Measurements from ENCODE around the gene FBXW4. TPM values are rescaled to one million over a fixed set of nuclear protein-coding genes. Genes with fewer than 3 reads are reported as not detected.

Gene FBXW4
- total and polyA plus RNA-seq, 9 of the 15 experiments (the other 6 are each of a cell fraction or from before 2014, with no cell fraction given), result 1.0 to 10.6 (median 5.4) TPM

DNA sequence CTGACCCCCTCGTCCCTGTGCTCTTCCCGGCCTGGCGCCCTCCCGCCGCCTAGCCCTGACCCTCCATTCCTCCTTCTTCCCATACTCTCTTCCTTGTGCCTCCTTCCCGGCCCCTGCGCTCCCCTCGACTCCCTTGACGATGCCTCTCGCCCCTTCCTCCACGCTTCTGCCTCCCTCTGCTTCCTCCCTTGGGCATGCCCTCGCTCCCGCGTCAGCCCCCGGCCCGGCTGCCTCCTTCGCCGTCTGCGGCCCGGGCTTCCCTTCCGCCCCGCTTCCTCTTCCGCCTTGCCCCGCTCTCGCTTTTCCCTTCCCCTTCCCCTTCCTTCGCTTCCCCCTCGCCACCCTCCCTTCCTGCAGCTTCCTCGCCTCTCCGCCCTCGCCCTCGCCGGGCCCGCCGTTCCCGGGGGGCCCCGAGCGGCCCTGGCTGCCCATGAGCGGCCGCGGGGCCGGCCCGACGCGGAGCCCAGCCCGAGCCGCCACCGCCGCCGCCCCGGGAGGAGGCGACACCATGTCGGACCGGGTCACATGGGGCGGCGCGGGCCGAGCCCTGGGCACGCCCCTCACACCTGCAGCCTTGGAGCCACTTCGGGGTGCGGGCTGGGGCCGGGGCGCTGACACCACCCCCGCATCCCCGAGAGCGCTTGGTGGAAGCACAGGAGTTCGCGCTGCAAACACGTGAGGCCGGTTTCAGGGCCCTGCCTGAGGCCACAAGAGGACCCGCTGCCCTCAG lies at the start of gene FBXW4 (continued):
- TF ChIP-seq, protein P1, sequence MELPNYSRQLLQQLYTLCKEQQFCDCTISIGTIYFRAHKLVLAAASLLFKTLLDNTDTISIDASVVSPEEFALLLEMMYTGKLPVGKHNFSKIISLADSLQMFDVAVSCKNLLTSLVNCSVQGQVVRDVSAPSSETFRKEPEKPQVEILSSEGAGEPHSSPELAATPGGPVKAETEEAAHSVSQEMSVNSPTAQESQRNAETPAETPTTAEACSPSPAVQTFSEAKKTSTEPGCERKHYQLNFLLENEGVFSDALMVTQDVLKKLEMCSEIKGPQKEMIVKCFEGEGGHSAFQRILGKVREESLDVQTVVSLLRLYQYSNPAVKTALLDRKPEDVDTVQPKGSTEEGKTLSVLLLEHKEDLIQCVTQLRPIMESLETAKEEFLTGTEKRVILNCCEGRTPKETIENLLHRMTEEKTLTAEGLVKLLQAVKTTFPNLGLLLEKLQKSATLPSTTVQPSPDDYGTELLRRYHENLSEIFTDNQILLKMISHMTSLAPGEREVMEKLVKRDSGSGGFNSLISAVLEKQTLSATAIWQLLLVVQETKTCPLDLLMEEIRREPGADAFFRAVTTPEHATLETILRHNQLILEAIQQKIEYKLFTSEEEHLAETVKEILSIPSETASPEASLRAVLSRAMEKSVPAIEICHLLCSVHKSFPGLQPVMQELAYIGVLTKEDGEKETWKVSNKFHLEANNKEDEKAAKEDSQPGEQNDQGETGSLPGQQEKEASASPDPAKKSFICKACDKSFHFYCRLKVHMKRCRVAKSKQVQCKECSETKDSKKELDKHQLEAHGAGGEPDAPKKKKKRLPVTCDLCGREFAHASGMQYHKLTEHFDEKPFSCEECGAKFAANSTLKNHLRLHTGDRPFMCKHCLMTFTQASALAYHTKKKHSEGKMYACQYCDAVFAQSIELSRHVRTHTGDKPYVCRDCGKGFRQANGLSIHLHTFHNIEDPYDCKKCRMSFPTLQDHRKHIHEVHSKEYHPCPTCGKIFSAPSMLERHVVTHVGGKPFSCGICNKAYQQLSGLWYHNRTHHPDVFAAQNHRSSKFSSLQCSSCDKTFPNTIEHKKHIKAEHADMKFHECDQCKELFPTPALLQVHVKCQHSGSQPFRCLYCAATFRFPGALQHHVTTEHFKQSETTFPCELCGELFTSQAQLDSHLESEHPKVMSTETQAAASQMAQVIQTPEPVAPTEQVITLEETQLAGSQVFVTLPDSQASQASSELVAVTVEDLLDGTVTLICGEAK (IDR thresholded peaks at IDR 0.05), result peak; percentile 74
- TF ChIP-seq, protein P1 (CRISPR knock-in tag; IDR thresholded peaks at IDR 0.05), result no peak
- TF ChIP-seq NFRKB (IDR thresholded peaks at IDR 0.05; ENCODE audit: low read depth) (peak; percentile 70; the same call in 1 of the 2 replicates), HMGN3 (IDR thresholded peaks at IDR 0.05; ENCODE audit: borderline replicate concordance, extremely low read depth, insufficient read length, low read depth, low read length) (no peak), ZNF778 (CRISPR knock-in tag; IDR thresholded peaks at IDR 0.05) (no peak), CC2D1A (IDR thresholded peaks at IDR 0.05) (no peak), ETV5 (CRISPR knock-in tag; IDR thresholded peaks at IDR 0.05; ENCODE audit: low read depth) (no peak), ILF3 (IDR thresholded peaks at IDR 0.05; ENCODE audit: borderline replicate concordance) (no peak), SRSF9 (IDR thresholded peaks at IDR 0.05; ENCODE audit: borderline replicate concordance, low read depth, low read length) (no peak), SLC30A9 (CRISPR knock-in tag; IDR thresholded peaks at IDR 0.05) (no peak), RBM14 (IDR thresholded peaks at IDR 0.05; ENCODE audit: borderline replicate concordance, insufficient read depth, low read depth, low read length) (no peak), LEF1 (IDR thresholded peaks at IDR 0.05) (no peak), CAMTA2 (CRISPR knock-in tag; conservative IDR thresholded peaks at IDR 0.05) (0 out of 2 replicates have a peak, but pooled peaks have one; percentile 27), L3MBTL2 (IDR thresholded peaks at IDR 0.05) (peak; percentile 86)
- TF ChIP-seq, protein P2, sequence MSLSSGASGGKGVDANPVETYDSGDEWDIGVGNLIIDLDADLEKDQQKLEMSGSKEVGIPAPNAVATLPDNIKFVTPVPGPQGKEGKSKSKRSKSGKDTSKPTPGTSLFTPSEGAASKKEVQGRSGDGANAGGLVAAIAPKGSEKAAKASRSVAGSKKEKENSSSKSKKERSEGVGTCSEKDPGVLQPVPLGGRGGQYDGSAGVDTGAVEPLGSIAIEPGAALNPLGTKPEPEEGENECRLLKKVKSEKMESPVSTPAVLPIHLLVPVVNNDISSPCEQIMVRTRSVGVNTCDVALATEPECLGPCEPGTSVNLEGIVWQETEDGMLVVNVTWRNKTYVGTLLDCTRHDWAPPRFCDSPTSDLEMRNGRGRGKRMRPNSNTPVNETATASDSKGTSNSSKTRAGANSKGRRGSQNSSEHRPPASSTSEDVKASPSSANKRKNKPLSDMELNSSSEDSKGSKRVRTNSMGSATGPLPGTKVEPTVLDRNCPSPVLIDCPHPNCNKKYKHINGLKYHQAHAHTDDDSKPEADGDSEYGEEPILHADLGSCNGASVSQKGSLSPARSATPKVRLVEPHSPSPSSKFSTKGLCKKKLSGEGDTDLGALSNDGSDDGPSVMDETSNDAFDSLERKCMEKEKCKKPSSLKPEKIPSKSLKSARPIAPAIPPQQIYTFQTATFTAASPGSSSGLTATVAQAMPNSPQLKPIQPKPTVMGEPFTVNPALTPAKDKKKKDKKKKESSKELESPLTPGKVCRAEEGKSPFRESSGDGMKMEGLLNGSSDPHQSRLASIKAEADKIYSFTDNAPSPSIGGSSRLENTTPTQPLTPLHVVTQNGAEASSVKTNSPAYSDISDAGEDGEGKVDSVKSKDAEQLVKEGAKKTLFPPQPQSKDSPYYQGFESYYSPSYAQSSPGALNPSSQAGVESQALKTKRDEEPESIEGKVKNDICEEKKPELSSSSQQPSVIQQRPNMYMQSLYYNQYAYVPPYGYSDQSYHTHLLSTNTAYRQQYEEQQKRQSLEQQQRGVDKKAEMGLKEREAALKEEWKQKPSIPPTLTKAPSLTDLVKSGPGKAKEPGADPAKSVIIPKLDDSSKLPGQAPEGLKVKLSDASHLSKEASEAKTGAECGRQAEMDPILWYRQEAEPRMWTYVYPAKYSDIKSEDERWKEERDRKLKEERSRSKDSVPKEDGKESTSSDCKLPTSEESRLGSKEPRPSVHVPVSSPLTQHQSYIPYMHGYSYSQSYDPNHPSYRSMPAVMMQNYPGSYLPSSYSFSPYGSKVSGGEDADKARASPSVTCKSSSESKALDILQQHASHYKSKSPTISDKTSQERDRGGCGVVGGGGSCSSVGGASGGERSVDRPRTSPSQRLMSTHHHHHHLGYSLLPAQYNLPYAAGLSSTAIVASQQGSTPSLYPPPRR (CRISPR knock-in tag; IDR thresholded peaks at IDR 0.05; ENCODE audit: borderline replicate concordance), result no peak

All from K562 (cell line).